ENCODE results near the gene SMYD3. TPM values are rescaled to one million over a fixed set of nuclear protein-coding genes. Genes with fewer than 3 reads are reported as not detected.

The SMYD3 gene
- total RNA-seq, 2 donors from 2014 or later, result 13.5 to 20.8 TPM

DNA sequence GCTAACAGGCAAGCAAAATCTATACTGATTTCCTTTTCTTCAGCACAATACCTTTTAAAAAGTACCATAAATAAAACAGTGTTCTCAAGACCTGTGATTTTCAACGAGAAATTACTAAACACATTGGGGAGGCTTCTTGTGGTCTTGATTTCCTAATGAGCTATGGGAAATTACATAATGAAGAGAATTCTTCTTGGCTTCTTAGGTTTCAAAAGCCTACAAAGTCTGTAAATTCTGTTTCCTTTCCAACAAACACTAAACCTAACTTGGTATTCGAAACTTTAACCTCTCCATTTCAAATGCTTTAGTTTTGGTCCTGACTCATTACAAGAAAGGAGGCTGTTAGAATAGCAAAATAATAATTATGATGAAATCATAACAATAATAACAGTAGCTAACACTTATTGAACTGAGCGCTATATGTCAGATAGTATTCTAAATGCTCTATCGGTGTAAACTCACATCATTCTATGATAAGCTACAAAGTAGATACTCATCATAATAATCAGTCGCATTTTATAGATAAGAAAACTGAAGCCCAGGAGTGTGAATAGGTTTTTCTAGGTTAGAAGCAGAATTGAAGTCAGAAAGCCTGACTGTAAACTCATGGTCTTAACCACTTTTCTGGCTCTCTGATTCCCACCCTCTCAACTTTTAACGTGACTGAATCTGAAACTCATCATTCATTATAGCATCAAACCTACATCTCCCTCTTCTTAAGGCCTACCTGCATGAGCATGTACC is 486.7 kb downstream of the SMYD3 start:
- no peaks in the 10 kb centered on the region for H3K27me3 ChIP-seq
- WGBS, 2 donors, result 67 to 83% methylated on average over 6 of the region's 6 CpGs
- no peaks in the 10 kb centered on the region for H3K9me3 ChIP-seq
- H3K4me3 ChIP-seq, result no peak overlapping the region
- DNase-seq (no peak), ATAC-seq (no peak)
- intact Hi-C loops (cut with DNase I), result no loop called here
- H3K27ac ChIP-seq, result no peak overlapping the region
- TF ChIP-seq, protein P1, sequence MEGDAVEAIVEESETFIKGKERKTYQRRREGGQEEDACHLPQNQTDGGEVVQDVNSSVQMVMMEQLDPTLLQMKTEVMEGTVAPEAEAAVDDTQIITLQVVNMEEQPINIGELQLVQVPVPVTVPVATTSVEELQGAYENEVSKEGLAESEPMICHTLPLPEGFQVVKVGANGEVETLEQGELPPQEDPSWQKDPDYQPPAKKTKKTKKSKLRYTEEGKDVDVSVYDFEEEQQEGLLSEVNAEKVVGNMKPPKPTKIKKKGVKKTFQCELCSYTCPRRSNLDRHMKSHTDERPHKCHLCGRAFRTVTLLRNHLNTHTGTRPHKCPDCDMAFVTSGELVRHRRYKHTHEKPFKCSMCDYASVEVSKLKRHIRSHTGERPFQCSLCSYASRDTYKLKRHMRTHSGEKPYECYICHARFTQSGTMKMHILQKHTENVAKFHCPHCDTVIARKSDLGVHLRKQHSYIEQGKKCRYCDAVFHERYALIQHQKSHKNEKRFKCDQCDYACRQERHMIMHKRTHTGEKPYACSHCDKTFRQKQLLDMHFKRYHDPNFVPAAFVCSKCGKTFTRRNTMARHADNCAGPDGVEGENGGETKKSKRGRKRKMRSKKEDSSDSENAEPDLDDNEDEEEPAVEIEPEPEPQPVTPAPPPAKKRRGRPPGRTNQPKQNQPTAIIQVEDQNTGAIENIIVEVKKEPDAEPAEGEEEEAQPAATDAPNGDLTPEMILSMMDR (IDR thresholded peaks at IDR 0.05), result no peak
- TF ChIP-seq POLR2A (IDR thresholded peaks at IDR 0.05), result no peak
- H3K4me1 ChIP-seq, result no peaks in the 10 kb centered on the region
- no peaks in the 10 kb centered on the region for H3K36me3 ChIP-seq (replicated peaks in 1 of 2; ENCODE audit: insufficient read depth in 1 of 2, low read depth in 2 of 2)

DNA sequence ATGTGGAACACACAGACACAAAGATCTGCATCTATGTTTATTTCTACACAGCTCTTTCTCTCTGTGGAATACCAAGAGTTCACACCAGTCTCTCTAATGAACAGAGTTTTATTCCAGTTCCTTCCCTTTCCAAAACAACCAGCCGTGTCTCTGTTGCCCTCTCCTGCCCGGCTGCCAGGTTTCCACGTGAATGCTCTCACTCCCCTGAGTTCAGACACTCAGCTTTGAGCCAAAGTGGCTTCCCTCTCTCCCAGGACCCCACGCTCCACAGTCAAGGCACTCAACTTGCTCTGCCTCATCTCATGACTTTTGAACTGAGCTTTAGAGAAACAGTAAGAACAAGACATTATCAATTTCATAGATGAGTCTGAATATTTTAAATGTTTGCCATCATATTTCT is 488.9 kb downstream of the SMYD3 start:
- H3K4me3 ChIP-seq, result no peak overlapping the region
- TF ChIP-seq POLR2A (IDR thresholded peaks at IDR 0.05), result no peak
- TF ChIP-seq, protein P1 (IDR thresholded peaks at IDR 0.05), result no peak
- WGBS, 2 donors, result 77 to 79% methylated on average over 4 of the region's 4 CpGs
- DNase-seq (no peak), ATAC-seq (no peak)
- no peaks in the 10 kb centered on the region for H3K4me1 ChIP-seq
- intact Hi-C loops (cut with DNase I), result no loop called here
- no peaks in the 10 kb centered on the region for H3K9me3 ChIP-seq
- H3K36me3 ChIP-seq (replicated peaks in 1 of 2; ENCODE audit: insufficient read depth in 1 of 2, low read depth in 2 of 2), result no peaks in the 10 kb centered on the region
- no peak overlapping the region for H3K27ac ChIP-seq
- no peaks in the 10 kb centered on the region for H3K27me3 ChIP-seq

- ATAC-seq, result no peak
- no peaks in the 10 kb centered on the region for H3K4me1 ChIP-seq
- H3K27ac ChIP-seq, result no peak overlapping the region
- no peak for DNase-seq
- WGBS, 2 donors, result 22 to 23% methylated on average over 5 of the region's 5 CpGs
- intact Hi-C loops (cut with DNase I), result no loop called here
- H3K9me3 ChIP-seq, result no peaks in the 10 kb centered on the region
- TF ChIP-seq, protein P1 (IDR thresholded peaks at IDR 0.05), result peak; percentile 24 to 72 (median 55)
- TF ChIP-seq POLR2A (IDR thresholded peaks at IDR 0.05), result no peak
- no peak overlapping the region for H3K4me3 ChIP-seq
- no peaks in the 10 kb centered on the region for H3K27me3 ChIP-seq
- no peaks in the 10 kb centered on the region for H3K36me3 ChIP-seq (replicated peaks in 1 of 2; ENCODE audit: insufficient read depth in 1 of 2, low read depth in 2 of 2)
Observed at GRCh38 chr1:246012341-246012740, 494.7 kb downstream of the SMYD3 start.

DNA sequence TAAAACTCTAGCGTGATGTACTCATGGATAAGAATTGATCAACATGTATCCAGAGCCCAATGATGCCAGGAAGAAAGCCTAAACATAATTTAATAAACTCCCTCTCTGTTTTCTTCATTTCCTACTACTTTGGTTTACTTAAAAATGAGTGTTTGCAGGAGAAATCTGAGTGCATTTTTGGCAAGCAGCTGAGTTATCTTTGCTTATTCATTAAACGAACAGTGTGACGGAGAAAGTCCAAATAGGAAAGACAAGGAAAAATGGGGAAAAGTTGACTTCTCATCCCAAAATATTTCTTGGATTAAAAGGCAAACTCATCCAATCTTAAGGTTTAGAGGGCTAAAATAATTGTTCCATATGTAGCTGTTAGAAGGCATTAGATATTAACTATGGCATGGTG is 496.7 kb downstream of the SMYD3 start:
- Histone ChIP-seq H3K27ac (no peak overlapping the region), H3K4me1 (no peaks in the 10 kb centered on the region), H3K36me3 (replicated peaks in 1 of 2; ENCODE audit: insufficient read depth in 1 of 2, low read depth in 2 of 2) (no peaks in the 10 kb centered on the region), H3K4me3 (no peak overlapping the region), H3K27me3 (no peaks in the 10 kb centered on the region), H3K9me3 (no peaks in the 10 kb centered on the region)
- ATAC-seq (no peak), DNase-seq (no peak)
- intact Hi-C loops (cut with DNase I), result no loop called here
- TF ChIP-seq POLR2A (IDR thresholded peaks at IDR 0.05), result no peak
- TF ChIP-seq, protein P1 (IDR thresholded peaks at IDR 0.05), result no peak
- 69 to 72% methylated on average over 3 of the region's 3 CpGs for WGBS, 2 donors

DNA sequence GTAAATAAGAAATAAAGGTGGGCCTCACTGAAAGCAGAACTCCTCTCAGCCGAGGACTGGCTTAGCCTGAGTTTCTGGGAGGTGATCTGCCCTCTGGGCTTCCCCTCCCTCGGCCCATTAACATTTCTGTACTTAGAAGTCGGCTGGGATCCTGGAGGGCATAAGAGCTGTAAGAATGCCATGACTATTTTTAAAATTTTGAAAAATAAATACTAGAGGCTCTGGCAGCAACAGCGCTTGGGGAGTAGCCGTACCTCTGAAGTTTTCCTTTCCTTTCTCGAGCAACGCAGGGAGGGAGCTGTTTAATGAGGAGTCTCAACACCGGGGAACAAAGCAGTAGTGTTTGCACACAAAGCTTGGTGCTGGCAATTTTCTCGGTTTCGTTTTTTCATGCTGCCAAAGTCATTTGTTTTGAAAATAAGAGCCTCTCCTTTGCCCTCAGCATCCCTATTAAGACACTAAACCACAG is 498.7 kb downstream of the SMYD3 start:
- no peak overlapping the region for H3K4me3 ChIP-seq

More for the DNA sequence above, 498.7 kb downstream of the SMYD3 start:
- no peak for TF ChIP-seq POLR2A (IDR thresholded peaks at IDR 0.05)
- TF ChIP-seq, protein P1 (IDR thresholded peaks at IDR 0.05), result no peak
- DNase-seq (no peak), ATAC-seq (peak; percentile 64)
- WGBS, 2 donors, result 49 to 58% methylated on average over 10 of the region's 10 CpGs
- Histone ChIP-seq H3K9me3 (no peaks in the 10 kb centered on the region), H3K36me3 (replicated peaks in 1 of 2; ENCODE audit: insufficient read depth in 1 of 2, low read depth in 2 of 2) (no peaks in the 10 kb centered on the region), H3K27ac (peak overlapping the region in 3 of 4 donors; percentile 22 to 52 (median 29)), H3K4me1 (no peaks in the 10 kb centered on the region), H3K27me3 (no peaks in the 10 kb centered on the region)
- intact Hi-C loops (cut with DNase I), result loop anchor here (5.0 kb wide), 1 partner anchor 851 kb away; no protein-coding TSS in a partner anchor
